Osteoblast (primary cell): ENCODE data around the gene JMJD4. TPM values are rescaled to one million over a fixed set of nuclear protein-coding genes. Genes with fewer than 3 reads are reported as not detected.
A peak's percentile ranks its signal among the peaks of the same experiment; 100 is the strongest.

Source experiments
- DNase-seq: peaks from one replicate; pipeline ENCODE4 v3.0.0; 2011; ENCODE audit warnings: low spot score, mixed read lengths; ENCODE audit not compliant: insufficient read length; ENCODE audit errors: missing footprints
- H2AFZ ChIP-seq: 2 replicates; pipeline ENCODE4 v1.6.0; 2011; ENCODE audit warnings: mild to moderate bottlenecking, low read length
- H3K27ac ChIP-seq: 2 replicates; pipeline ENCODE4 v1.5.1; 2011; ENCODE audit warnings: mild to moderate bottlenecking, low read depth, low read length, moderate library complexity
- H3K27me3 ChIP-seq: 2 replicates; pipeline ENCODE4 v1.6.0; 2012; ENCODE audit warnings: mild to moderate bottlenecking, control low read depth, inconsistent platforms, low read length, moderate library complexity; ENCODE audit not compliant: insufficient read depth
- H3K36me3 ChIP-seq: 2 replicates; pipeline ENCODE4 v1.5.1; 2011; ENCODE audit warnings: mild to moderate bottlenecking, low read length, control low read depth, moderate library complexity; ENCODE audit not compliant: insufficient read depth
- H3K4me1 ChIP-seq: 2 replicates; pipeline ENCODE4 v1.5.1; 2011; ENCODE audit warnings: mild to moderate bottlenecking, low read length, control low read depth, moderate library complexity; ENCODE audit not compliant: insufficient read depth
- H3K4me2 ChIP-seq: 2 replicates; pipeline ENCODE4 v1.6.0; 2011; ENCODE audit warnings: mild to moderate bottlenecking, low read length; ENCODE audit not compliant: insufficient read depth
- H3K4me3 ChIP-seq: fragments of 200-600 bp; sonication (generic); 3 replicates; pipeline ENCODE4 v1.5.1; 2012; ENCODE audit warnings: mild to moderate bottlenecking, low read length, inconsistent platforms; ENCODE audit not compliant: insufficient read depth
- H3K79me2 ChIP-seq: 2 replicates; pipeline ENCODE4 v1.6.0; 2012; ENCODE audit warnings: mild to moderate bottlenecking, low read length, control low read depth, inconsistent platforms; ENCODE audit not compliant: insufficient read depth
- H3K9me3 ChIP-seq: 2 replicates; pipeline ENCODE4 v1.5.1; 2011; ENCODE audit warnings: low read depth, low read length, control low read depth
- H4K20me1 ChIP-seq: 2 replicates; pipeline ENCODE4 v1.6.0; 2012; ENCODE audit warnings: mild to moderate bottlenecking, low read length, control low read depth; ENCODE audit not compliant: insufficient read depth
- CTCF ChIP-seq: IDR thresholded peaks from 2 replicates; pipeline ENCODE4 v1.5.1; 2011; ENCODE audit warnings: mild to moderate bottlenecking, low read depth, low read length, moderate library complexity; ENCODE audit errors: extremely low read depth
- total RNA-seq: library from RNA; depleted of rRNA; stranded (reverse); fragments of >200 nt; gene quantifications from 2 replicates; pipeline ENCODE4 v1.2.3, GENCODE V29; 2012

Gene JMJD4
- total RNA-seq, 1 donor: 27.5 TPM

GRCh38 chr1:227729144-227729880 lies 5.8 kb downstream of the JMJD4 start:
- H3K4me2 ChIP-seq: peak overlapping the region; percentile 63
- H3K9me3 ChIP-seq: no peaks in the 10 kb centered on the region
- peaks cover 27% of the 10 kb centered on the region for H4K20me1 ChIP-seq
- H3K4me1 ChIP-seq: peaks cover 7% of the 10 kb centered on the region
- DNase-seq: peak; percentile 71
- H3K36me3 ChIP-seq: peaks cover 15% of the 10 kb centered on the region
- peaks cover 18% of the 10 kb centered on the region for H3K79me2 ChIP-seq
- H2AFZ ChIP-seq: no peak overlapping the region
- TF ChIP-seq CTCF: no peak
- H3K4me3 ChIP-seq: peak overlapping the region; percentile 57
- peaks cover 8% of the 10 kb centered on the region for H3K27me3 ChIP-seq
- no peak overlapping the region for H3K27ac ChIP-seq

GRCh38 chr1:227728892-227729143 lies 6.3 kb downstream of the JMJD4 start:
- no peaks in the 10 kb centered on the region for H3K9me3 ChIP-seq
- peaks cover 15% of the 10 kb centered on the region for H3K36me3 ChIP-seq
- no peak for TF ChIP-seq CTCF
- H4K20me1 ChIP-seq: peaks cover 26% of the 10 kb centered on the region
- peaks cover 13% of the 10 kb centered on the region for H3K79me2 ChIP-seq
- peak; percentile 78 for DNase-seq
- no peak overlapping the region for H3K27ac ChIP-seq
- peak overlapping the region; percentile 63 for H3K4me2 ChIP-seq
- H3K4me3 ChIP-seq: peak overlapping the region; percentile 57
- peaks cover 8% of the 10 kb centered on the region for H3K27me3 ChIP-seq
- H2AFZ ChIP-seq: no peak overlapping the region
- peaks cover 2% of the 10 kb centered on the region for H3K4me1 ChIP-seq

GRCh38 chr1:227728059-227728891 lies 6.8 kb downstream of the JMJD4 start:
- Histone ChIP-seq H3K4me2 (peak overlapping the region; percentile 63), H3K79me2 (peaks cover 7% of the 10 kb centered on the region), H3K27me3 (peaks cover 8% of the 10 kb centered on the region), H3K4me3 (peak overlapping the region; percentile 57), H3K36me3 (peaks cover 15% of the 10 kb centered on the region), H3K9me3 (no peaks in the 10 kb centered on the region), H3K27ac (no peak overlapping the region), H3K4me1 (no peaks in the 10 kb centered on the region), H2AFZ (no peak overlapping the region), H4K20me1 (peaks cover 22% of the 10 kb centered on the region)
- peak; percentile 87 for DNase-seq
- TF ChIP-seq CTCF: no peak

GRCh38 chr1:227726924-227727599 lies 8.0 kb downstream of the JMJD4 start:
- Histone ChIP-seq H2AFZ (no peak overlapping the region), H3K4me2 (no peak overlapping the region), H3K9me3 (no peaks in the 10 kb centered on the region), H3K27me3 (peaks cover 8% of the 10 kb centered on the region), H4K20me1 (peaks cover 22% of the 10 kb centered on the region), H3K27ac (no peak overlapping the region), H3K4me3 (no peak overlapping the region), H3K36me3 (peaks cover 4% of the 10 kb centered on the region), H3K79me2 (no peaks in the 10 kb centered on the region), H3K4me1 (no peaks in the 10 kb centered on the region)
- no peak for DNase-seq
- no peak for TF ChIP-seq CTCF
